Activated CD4-positive, alpha-beta T cell treated with anti-CD3 and anti-CD28 coated beads for 36 hours (primary cell): ENCODE data around the gene GPATCH1. TPM values are rescaled to one million over a fixed set of nuclear protein-coding genes. Genes with fewer than 3 reads are reported as not detected.
A peak's percentile ranks its signal among the peaks of the same experiment; 100 is the strongest.

Source experiments
- ATAC-seq: fragments of 200-7000 bp; cut with Tn5 transposase; one replicate; pipeline ENCODE4 v1.10.0; 2021; ENCODE audit warnings: mild to moderate bottlenecking, moderate library complexity
- CTCF ChIA-PET: fragments of 350-600 bp; sonication (Branson Sonifier 250); formaldehyde crosslinking; loops from one replicate; lab custom pipeline; 2021; ENCODE audit warnings: antibody characterized with exemption; lab: Charles Lee
- POLR2A ChIA-PET: fragments of 350-600 bp; sonication (Branson Sonifier 250); formaldehyde crosslinking; loops from one replicate; lab custom pipeline; 2021; ENCODE audit warnings: antibody characterized with exemption, inconsistent platforms; lab: Charles Lee
- DNase-seq: peaks from one replicate; pipeline ENCODE4 v3.0.0-alpha.2; 2020
- H3K27ac Mint-ChIP-seq: one replicate; pipeline ENCODE4 v1.8.0; 2021; ENCODE audit warnings: mixed read lengths
- H3K27me3 Mint-ChIP-seq: one replicate; pipeline ENCODE4 v1.8.0; 2021; ENCODE audit warnings: mixed read lengths
- H3K36me3 Mint-ChIP-seq: one replicate; pipeline ENCODE4 v1.8.0; 2021; ENCODE audit warnings: low read depth, mixed read lengths
- H3K4me1 Mint-ChIP-seq: one replicate; pipeline ENCODE4 v1.8.0; 2021; ENCODE audit warnings: mixed read lengths
- H3K4me3 Mint-ChIP-seq: one replicate; pipeline ENCODE4 v1.8.0; 2021; ENCODE audit warnings: mild to moderate bottlenecking, moderate library complexity, mixed read lengths
- H3K9me3 Mint-ChIP-seq: one replicate; pipeline ENCODE4 v1.8.0; 2021; ENCODE audit warnings: low read depth, mixed read lengths
- intact Hi-C, 2 experiments: fragments of 100-400 bp; cut with DNase I in 1 of 2; cut with micrococcal nuclease in 1 of 2; formaldehyde crosslinking; loops; one replicate each; pipeline versions ENCODE4 v1.14.2 to v1.15.1; 2022 to 2024; cut with DNase I, micrococcal nuclease
- total RNA-seq, 2 experiments: library from RNA; stranded (reverse); gene quantifications; one replicate each; pipeline ENCODE4 v1.2.3, GENCODE V29; 2021

Gene GPATCH1
- total RNA-seq, 2 experiments from 2014 or later, result 9.5 to 11.1 TPM

DNA sequence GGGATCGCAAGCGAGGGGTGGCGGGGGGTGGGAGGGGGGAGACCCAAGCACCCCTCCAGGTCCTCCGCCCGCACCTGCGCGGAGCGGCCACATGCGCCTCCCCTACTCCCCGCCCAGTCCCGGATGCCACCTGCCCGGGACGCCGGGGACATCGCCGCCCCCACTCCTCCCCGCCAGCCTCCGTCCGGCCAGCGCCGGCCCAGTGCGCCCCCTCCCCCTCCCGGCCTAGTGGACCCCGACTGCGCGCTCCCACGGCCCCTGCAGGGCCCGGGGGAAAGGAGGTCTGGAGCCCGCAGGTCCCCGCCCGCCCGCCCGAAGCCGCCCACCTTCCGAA, 16.6 kb upstream of the GPATCH1 start:
- Mint-ChIP-seq H3K4me3 (peak overlapping the region; percentile 67), H3K4me1 (peaks cover 3% of the 10 kb centered on the region), H3K9me3 (no peaks in the 10 kb centered on the region), H3K36me3 (no peaks in the 10 kb centered on the region), H3K27me3 (peaks cover 31% of the 10 kb centered on the region), H3K27ac (no peak overlapping the region)
- peak; percentile 60 for DNase-seq
- ChIA-PET POLR2A (no interaction called here), CTCF (interaction anchor here (0.6 kb wide), 1 partner anchor 63 kb away, joined by 4 read pairs; no protein-coding TSS in a partner anchor)
- peak; percentile 66 for ATAC-seq
- intact Hi-C loops, result loop anchor here in 1 of 2 experiments (1.0 kb wide), 4 partner anchors 17 to 389 kb away; partner anchors contain the start of genes ANKRD27, FAAP24, GPATCH1 and RGS9BP

DNA sequence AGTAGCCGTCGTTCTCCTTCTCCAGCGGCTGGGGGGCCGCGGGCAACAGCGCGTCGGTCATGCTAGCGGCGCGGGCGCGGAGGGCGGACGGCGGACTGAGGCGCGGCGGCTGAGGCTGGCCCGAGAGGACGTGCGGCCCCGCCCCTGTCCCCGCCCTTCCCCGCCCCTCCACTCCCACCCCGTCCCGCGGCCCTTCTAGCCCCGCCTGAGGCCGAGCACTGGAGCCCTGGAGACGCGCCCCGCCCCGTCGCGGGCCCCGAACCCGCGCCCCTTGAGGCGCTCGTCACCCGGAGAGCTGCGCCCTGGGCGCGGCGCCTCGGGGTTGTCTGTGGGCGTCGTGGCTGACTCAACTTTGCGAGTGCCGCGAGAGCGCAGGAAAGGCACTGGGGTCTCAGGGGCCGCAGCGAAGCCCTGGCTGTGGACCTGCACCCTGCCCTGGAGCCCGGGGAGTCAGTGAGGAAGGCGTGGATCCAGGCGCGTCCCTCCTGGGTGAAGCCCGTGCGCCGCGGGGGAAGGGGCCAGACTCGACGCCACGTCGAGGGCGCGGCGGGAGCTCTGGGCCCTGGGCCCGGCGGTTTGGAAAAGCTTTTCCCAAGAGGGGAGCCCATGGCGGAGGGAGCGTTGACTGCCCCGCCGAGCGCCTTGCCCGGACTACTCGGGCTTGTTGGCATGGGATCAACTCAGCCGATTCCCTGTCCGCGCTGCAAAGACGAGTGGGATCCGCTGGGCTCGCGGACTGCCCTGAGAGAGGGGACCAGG, 16.0 kb upstream of the GPATCH1 start, which contains the start of gene RHPN2:
TSS of gene RHPN2 (minus strand) at position 97 of the 759 bp plus-strand sequence. CDS start at position 61, 36 bp downstream.
- H3K4me1 Mint-ChIP-seq, result peaks cover 3% of the 10 kb centered on the region
- ChIA-PET CTCF (no interaction called here), POLR2A (no interaction called here)
- H3K36me3 Mint-ChIP-seq, result no peaks in the 10 kb centered on the region
- no peaks in the 10 kb centered on the region for H3K9me3 Mint-ChIP-seq
- intact Hi-C loops, result loop anchor here in 1 of 2 experiments (1.0 kb wide), 5 partner anchors 16 to 390 kb away; partner anchors contain the start of genes ANKRD27, FAAP24, GPATCH1 and RGS9BP
- peak within 1 kb of the TSS; percentile 67 for H3K4me3 Mint-ChIP-seq
- peak; percentile 95 for ATAC-seq
- H3K27me3 Mint-ChIP-seq, result peaks cover 28% of the 10 kb centered on the region
- H3K27ac Mint-ChIP-seq, result no peak within 1 kb of the TSS
- DNase-seq, result peak; percentile 82

DNA sequence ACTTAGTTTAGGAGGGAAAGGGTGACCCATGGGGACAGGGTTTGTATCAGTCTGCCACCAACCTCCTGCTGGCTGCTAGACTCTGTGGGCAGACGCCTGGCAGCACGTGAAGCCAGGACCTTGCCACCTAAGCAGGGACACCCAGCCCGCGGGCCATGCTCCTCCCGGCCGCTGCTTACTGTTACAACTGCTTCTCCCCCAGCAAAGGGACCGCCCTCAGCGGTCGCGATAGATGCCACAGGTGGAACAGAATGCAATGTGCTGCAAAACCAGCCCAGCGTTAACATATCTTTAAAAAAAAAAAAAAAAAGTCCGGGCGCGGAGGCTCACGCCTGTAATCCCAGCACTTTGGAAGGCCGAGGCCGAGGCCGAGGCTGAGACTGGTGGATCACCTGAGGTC, 14.4 kb upstream of the GPATCH1 start:
- ATAC-seq (no peak), DNase-seq (no peak)
- CTCF ChIA-PET, result interaction anchor here (1.1 kb wide), 1 partner anchor 15 kb away, joined by 3 read pairs; the partner anchor contains the start of gene GPATCH1
- Mint-ChIP-seq H3K9me3 (no peaks in the 10 kb centered on the region), H3K27ac (no peak overlapping the region), H3K4me3 (peak overlapping the region; percentile 7), H3K4me1 (peaks cover 3% of the 10 kb centered on the region), H3K27me3 (peaks cover 21% of the 10 kb centered on the region), H3K36me3 (no peaks in the 10 kb centered on the region)
- POLR2A ChIA-PET, result interaction anchor here (0.5 kb wide), 1 partner anchor 145 kb away, joined by 3 read pairs; no protein-coding TSS in a partner anchor
- intact Hi-C loops, result no loop called here

DNA sequence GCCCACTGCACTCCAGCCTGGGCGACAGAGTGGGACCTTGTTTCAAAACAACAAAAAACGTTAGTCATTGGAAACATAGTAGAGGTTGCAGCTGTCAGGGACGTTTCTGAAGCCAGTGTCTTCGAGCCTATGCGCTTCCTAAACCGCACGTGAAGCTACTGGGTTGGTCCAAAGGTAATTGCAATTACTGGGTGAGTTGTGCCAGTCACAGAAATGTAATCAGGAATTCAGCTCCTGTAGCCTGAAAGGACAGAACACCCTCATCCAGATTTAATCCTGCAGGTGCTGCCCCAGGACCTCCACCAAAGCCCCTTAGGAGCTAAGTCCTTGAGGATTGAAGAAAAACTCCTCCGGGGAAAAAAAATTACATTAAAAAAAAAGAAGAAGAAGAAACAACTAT, 13.9 kb upstream of the GPATCH1 start:
- H3K4me1 Mint-ChIP-seq, result peaks cover 3% of the 10 kb centered on the region
- no peaks in the 10 kb centered on the region for H3K9me3 Mint-ChIP-seq
- intact Hi-C loops, result no loop called here
- ChIA-PET CTCF (interaction anchor here (0.6 to 1.1 kb wide), 2 partner anchors 14 to 178 kb away, joined by 3 read pairs; partner anchors contain the start of gene GPATCH1), POLR2A (interaction anchor here (0.5 kb wide), 1 partner anchor 145 kb away, joined by 3 read pairs; no protein-coding TSS in a partner anchor)
- ATAC-seq (no peak), DNase-seq (no peak)
- H3K27me3 Mint-ChIP-seq, result peaks cover 19% of the 10 kb centered on the region
- no peak overlapping the region for H3K27ac Mint-ChIP-seq
- no peak overlapping the region for H3K4me3 Mint-ChIP-seq
- no peaks in the 10 kb centered on the region for H3K36me3 Mint-ChIP-seq

DNA sequence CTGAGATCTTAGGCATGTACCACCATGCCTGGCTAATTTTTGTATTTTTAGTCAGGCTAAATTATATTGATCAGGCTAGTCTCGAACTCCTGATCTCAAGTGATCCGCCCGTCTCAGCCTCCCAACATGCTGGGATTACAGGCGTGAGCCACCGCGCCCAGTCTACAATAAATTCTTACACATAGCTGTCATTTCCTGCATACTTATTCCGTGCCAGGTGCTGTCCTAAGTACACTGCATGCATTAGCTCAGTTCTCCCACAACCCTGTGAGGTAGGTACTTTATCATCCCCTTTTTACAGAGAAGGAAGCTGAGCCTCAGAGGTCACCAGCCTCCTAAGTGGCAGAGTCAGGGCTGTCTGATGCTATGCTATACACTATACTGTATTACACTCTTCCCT, 9.1 kb upstream of the GPATCH1 start:
- CTCF ChIA-PET, result interaction anchor here (1.2 kb wide), 1 partner anchor 9 kb away, joined by 3 read pairs; the partner anchor contains the start of gene GPATCH1
- no peaks in the 10 kb centered on the region for H3K9me3 Mint-ChIP-seq
- no peak for ATAC-seq

DNA sequence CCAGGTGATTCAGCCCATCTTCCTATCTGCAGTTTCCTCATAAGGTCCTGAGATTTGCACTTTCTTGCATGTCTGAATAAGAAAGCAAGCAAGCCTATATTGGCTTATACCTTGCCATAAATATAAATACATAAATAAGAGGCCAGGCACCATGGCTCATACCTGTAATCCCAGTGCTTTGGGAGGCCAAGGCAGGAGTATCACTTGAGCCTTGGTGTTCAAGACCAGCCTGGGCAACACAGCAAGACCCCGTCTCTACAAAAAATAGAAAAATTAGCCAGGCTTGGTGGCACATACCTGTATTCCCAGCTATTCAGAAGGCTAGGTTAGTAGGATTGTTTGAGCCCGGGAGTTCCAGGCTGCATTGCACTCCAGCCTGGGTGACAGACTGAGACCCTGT, 5.5 kb upstream of the GPATCH1 start:
- Mint-ChIP-seq H3K27ac (no peak overlapping the region), H3K4me1 (no peaks in the 10 kb centered on the region)
- CTCF ChIA-PET, result no interaction called here

More for the DNA sequence above, 9.1 kb upstream of the GPATCH1 start:
- Mint-ChIP-seq H3K27ac (no peak overlapping the region), H3K4me1 (no peaks in the 10 kb centered on the region), H3K36me3 (no peaks in the 10 kb centered on the region), H3K4me3 (no peak overlapping the region), H3K27me3 (peaks cover 2% of the 10 kb centered on the region)
- intact Hi-C loops, result no loop called here
- POLR2A ChIA-PET, result interaction anchor here (0.6 kb wide), 1 partner anchor 128 kb away, joined by 3 read pairs; no protein-coding TSS in a partner anchor
- no peak for DNase-seq

DNA sequence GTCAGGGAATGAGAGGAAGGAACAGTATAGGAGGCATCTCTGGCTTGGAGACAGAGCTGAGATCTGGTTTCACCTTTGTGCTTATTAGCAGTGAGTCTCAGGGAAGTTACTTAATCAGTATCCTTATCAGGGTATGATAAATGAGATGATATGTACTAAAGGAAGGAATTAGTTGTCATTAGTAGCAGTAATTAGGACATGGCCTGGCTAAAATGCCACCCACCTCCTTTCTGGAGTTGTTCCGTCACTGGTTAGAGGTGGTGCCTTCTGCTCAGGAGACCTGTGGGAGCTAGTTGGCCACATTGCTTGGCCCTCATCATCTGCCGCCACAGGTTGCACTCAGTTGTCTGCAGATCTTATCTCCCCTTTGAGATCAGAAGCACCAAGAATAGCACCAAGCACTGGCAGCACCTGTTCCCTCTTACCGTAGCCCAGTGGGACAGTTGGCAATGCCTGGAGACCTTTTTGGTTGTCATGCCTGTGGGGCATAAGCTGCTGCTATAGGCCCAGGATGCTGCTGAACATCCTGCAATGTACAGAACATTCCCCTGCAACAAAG, 4.7 kb downstream of the GPATCH1 start:
- intact Hi-C loops, result no loop called here
- no peak for DNase-seq
- H3K36me3 Mint-ChIP-seq, result peaks cover 17% of the 10 kb centered on the region
- no peak for ATAC-seq
- no peaks in the 10 kb centered on the region for H3K27me3 Mint-ChIP-seq
- H3K9me3 Mint-ChIP-seq, result no peaks in the 10 kb centered on the region
- POLR2A ChIA-PET, result interaction anchor here (0.6 kb wide), 1 partner anchor 9 kb away, joined by 5 read pairs; no protein-coding TSS in a partner anchor
- no peak overlapping the region for H3K27ac Mint-ChIP-seq
- H3K4me3 Mint-ChIP-seq, result no peak overlapping the region
- CTCF ChIA-PET, result interaction anchor here (1.4 kb wide), 1 partner anchor 110 kb away, joined by 3 read pairs; no protein-coding TSS in a partner anchor
- H3K4me1 Mint-ChIP-seq, result peaks cover 16% of the 10 kb centered on the region

More for the DNA sequence above, 5.5 kb upstream of the GPATCH1 start:
- Mint-ChIP-seq H3K27me3 (peaks cover 2% of the 10 kb centered on the region), H3K9me3 (no peaks in the 10 kb centered on the region), H3K36me3 (no peaks in the 10 kb centered on the region), H3K4me3 (no peak overlapping the region)
- ATAC-seq, result no peak
- POLR2A ChIA-PET, result no interaction called here
- DNase-seq, result no peak
- intact Hi-C loops, result no loop called here

DNA sequence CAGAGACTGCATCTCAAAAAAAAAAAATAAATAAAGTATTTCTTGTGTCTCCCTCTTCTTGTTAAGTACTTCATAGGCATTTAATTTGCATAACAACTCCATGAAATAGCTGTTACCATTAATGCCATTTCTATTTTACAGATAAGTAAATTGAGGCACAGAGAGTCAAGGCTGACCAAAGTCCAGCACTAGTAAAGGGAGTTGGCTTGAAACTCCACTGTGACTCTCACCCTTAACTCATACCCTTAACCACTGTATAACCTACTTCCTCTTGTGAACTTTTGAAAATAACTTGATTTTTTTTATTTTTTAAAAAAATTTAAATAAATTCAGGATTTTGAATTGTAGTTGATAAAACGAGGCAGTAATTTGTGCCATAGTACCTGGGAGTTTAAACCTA, 6.0 kb downstream of the GPATCH1 start:
- H3K9me3 Mint-ChIP-seq, result no peaks in the 10 kb centered on the region
- CTCF ChIA-PET, result interaction anchor here (1.4 kb wide), 1 partner anchor 111 kb away, joined by 3 read pairs; no protein-coding TSS in a partner anchor
- H3K27ac Mint-ChIP-seq, result no peak overlapping the region
- DNase-seq, result no peak
- no peak for ATAC-seq
- peaks cover 27% of the 10 kb centered on the region for H3K36me3 Mint-ChIP-seq
- H3K4me3 Mint-ChIP-seq, result no peak overlapping the region
- POLR2A ChIA-PET, result no interaction called here
- intact Hi-C loops, result no loop called here
- no peaks in the 10 kb centered on the region for H3K27me3 Mint-ChIP-seq
- peaks cover 6% of the 10 kb centered on the region for H3K4me1 Mint-ChIP-seq

DNA sequence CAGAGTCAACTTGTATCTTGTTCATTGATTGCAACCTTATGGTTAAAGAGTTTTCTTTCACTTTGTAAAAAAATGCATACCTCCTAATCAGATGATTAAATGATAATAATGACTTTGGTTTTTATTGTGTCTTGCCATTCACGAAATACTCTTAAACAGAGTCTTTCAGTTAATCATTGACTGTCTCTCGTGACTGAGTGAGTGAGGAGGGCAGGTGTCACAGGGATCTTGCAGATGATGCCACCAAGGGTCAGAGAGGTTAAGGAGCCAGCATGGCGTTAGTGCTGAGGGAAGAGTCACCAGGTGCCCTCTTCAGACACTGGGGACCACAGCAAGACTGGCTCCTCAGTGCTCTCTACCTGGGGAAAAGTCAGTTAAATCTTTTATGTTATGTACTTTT, 8.0 kb downstream of the GPATCH1 start:
- H3K36me3 Mint-ChIP-seq, result peaks cover 36% of the 10 kb centered on the region
- no peak for DNase-seq
- CTCF ChIA-PET, result no interaction called here
- intact Hi-C loops, result no loop called here
- H3K27me3 Mint-ChIP-seq, result no peaks in the 10 kb centered on the region
- no peaks in the 10 kb centered on the region for H3K9me3 Mint-ChIP-seq
- POLR2A ChIA-PET, result no interaction called here
- H3K27ac Mint-ChIP-seq, result no peak overlapping the region
- H3K4me3 Mint-ChIP-seq, result no peak overlapping the region
- ATAC-seq, result no peak
- no peaks in the 10 kb centered on the region for H3K4me1 Mint-ChIP-seq

DNA sequence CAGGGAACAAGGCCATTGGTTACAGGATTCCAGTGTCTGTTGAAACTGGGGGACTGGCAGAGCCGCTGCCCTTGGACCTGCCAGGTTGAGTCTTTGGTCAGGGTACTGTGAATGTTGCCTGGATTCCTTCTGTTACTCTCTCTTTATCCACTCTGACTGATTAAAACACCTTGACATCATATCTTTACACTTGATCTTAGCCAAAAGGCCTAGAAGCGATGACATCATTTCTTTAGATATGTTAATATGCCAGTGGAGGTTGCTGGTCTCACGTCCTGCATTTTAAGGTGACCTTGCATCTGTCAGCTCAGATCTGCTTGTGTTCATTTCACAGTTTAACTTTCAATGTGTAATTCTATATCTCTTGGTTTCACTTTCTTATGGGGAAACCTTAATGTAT, 9.2 kb downstream of the GPATCH1 start:
- Mint-ChIP-seq H3K4me3 (no peak overlapping the region), H3K9me3 (no peaks in the 10 kb centered on the region), H3K27ac (no peak overlapping the region), H3K27me3 (no peaks in the 10 kb centered on the region), H3K4me1 (no peaks in the 10 kb centered on the region), H3K36me3 (peaks cover 43% of the 10 kb centered on the region)
- CTCF ChIA-PET, result interaction anchor here (0.7 kb wide), 1 partner anchor 43 kb away, joined by 3 read pairs; no protein-coding TSS in a partner anchor
- ATAC-seq (no peak), DNase-seq (no peak)
- intact Hi-C loops, result no loop called here
- POLR2A ChIA-PET, result no interaction called here

DNA sequence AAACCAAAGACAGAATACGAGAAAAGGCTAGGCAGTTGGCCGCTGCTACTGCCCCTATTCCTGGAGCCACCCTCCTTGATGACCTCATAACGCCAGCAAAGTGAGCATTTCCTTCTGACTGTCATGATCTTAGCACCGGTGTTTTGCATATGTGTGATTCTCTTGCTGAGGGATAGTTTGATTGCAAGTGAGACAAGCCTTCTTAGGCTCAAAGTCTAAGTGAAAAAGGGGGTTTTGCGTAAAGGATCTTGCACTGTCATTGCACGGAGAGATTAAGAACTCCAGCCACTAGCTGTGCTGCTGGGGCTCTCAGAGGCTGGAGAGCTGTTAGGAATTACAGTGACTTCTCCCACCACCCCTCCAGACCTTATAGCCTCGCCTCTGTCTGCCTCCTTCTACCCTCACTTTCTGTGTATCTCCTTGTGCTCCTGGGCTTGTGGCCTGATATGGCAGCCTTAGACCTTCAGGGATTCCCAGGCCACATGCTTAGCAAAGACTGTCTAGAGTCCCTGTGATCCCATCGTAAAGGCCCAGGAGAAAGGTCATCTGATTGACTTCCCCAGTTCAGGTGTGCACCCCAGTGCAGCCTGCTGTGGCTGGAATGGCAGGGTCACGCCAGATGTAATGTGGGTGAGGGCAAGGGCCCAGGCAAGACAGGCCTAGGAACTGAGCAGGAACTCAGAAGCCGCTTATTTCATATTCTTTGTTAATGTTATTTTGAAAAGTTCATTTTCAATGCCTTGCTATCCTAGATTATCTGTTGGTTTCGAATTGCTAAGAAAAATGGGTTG, 12.6 kb downstream of the GPATCH1 start:
- Mint-ChIP-seq H3K4me3 (no peak overlapping the region), H3K27me3 (no peaks in the 10 kb centered on the region), H3K4me1 (no peaks in the 10 kb centered on the region), H3K9me3 (no peaks in the 10 kb centered on the region), H3K36me3 (peaks cover 62% of the 10 kb centered on the region), H3K27ac (no peak overlapping the region)
- POLR2A ChIA-PET, result no interaction called here
- intact Hi-C loops, result no loop called here
- ATAC-seq (no peak), DNase-seq (no peak)
- CTCF ChIA-PET, result no interaction called here
